ENCODE data around the gene PAPSS2. TPM values are rescaled to one million over a fixed set of nuclear protein-coding genes. Genes with fewer than 3 reads are reported as not detected.

The PAPSS2 gene
- total RNA-seq, 2 experiments from 2014 or later, result not detected

- Histone ChIP-seq H4K20me1 (ENCODE audit: insufficient read depth, low read length) (no peaks in the 10 kb centered on the region), H3K4me1 (ENCODE audit: insufficient read depth, low read length, poor library complexity, severe bottlenecking) (no peaks in the 10 kb centered on the region), H2AFZ (ENCODE audit: low read length) (no peak overlapping the region), H3K4me2 (ENCODE audit: low read length) (no peak overlapping the region), H3K79me2 (ENCODE audit: insufficient read depth, low read depth, low read length) (no peaks in the 10 kb centered on the region), H3K27ac (ENCODE audit: low read depth, low read length, poor library complexity, severe bottlenecking) (no peak overlapping the region), H3K36me3 (ENCODE audit: insufficient read depth, low read length) (peaks cover 83% of the 10 kb centered on the region), H3K9me3 (ENCODE audit: low read length) (no peaks in the 10 kb centered on the region), H3K9me2 (ENCODE audit: insufficient read depth, low read length) (no peaks in the 10 kb centered on the region), H3K4me3 (ENCODE audit: low read depth, low read length, poor library complexity, severe bottlenecking) (no peak overlapping the region)
- TF ChIP-seq EZH2phosphoT487 (IDR thresholded peaks at IDR 0.05; ENCODE audit: borderline replicate concordance, low read depth, low read length) (no peak), CTCF (conservative IDR thresholded peaks at IDR 0.05; ENCODE audit: low read length) (no peak)
- no peak for DNase-seq (ENCODE audit: low spot score)
- intact Hi-C loops (cut with micrococcal nuclease; ENCODE audit: unreplicated experiment), result no loop called here
- ChIA-PET POLR2A (interaction anchor here (0.6 to 1.3 kb wide), 3 partner anchors 20 to 132 kb away, joined by 3 to 7 read pairs (median 3); no protein-coding TSS in a partner anchor), CTCF (ENCODE audit: unreplicated experiment) (no interaction called here)
- no TSS peak for BruUV-seq (replicated peaks)
Measured at GRCh38 chr10:87763086-87763861, 103.6 kb downstream of the PAPSS2 start.

GRCh38 chr10:87764072-87764934 is 104.6 kb downstream of the PAPSS2 start:
- ChIA-PET POLR2A (no interaction called here), CTCF (ENCODE audit: unreplicated experiment) (no interaction called here)
- Histone ChIP-seq H3K4me2 (ENCODE audit: low read length) (no peak overlapping the region), H3K27ac (ENCODE audit: low read depth, low read length, poor library complexity, severe bottlenecking) (no peak overlapping the region), H3K9me3 (ENCODE audit: low read length) (no peaks in the 10 kb centered on the region), H4K20me1 (ENCODE audit: insufficient read depth, low read length) (no peaks in the 10 kb centered on the region), H3K79me2 (ENCODE audit: insufficient read depth, low read depth, low read length) (no peaks in the 10 kb centered on the region), H3K4me3 (ENCODE audit: low read depth, low read length, poor library complexity, severe bottlenecking) (no peak overlapping the region), H3K36me3 (ENCODE audit: insufficient read depth, low read length) (peaks cover 87% of the 10 kb centered on the region), H3K9me2 (ENCODE audit: insufficient read depth, low read length) (no peaks in the 10 kb centered on the region), H3K4me1 (ENCODE audit: insufficient read depth, low read length, poor library complexity, severe bottlenecking) (no peaks in the 10 kb centered on the region), H2AFZ (ENCODE audit: low read length) (no peak overlapping the region)
- DNase-seq (ENCODE audit: low spot score), result no peak
- no TSS peak for BruUV-seq (replicated peaks)
- intact Hi-C loops (cut with micrococcal nuclease; ENCODE audit: unreplicated experiment), result no loop called here
- no peak for TF ChIP-seq CTCF (conservative IDR thresholded peaks at IDR 0.05; ENCODE audit: low read length)
- no peak for TF ChIP-seq EZH2phosphoT487 (IDR thresholded peaks at IDR 0.05; ENCODE audit: borderline replicate concordance, low read depth, low read length)
